HepG2 (cell line): ENCODE measurements around the gene PCDHGA2. TPM values are rescaled to one million over a fixed set of nuclear protein-coding genes. Genes with fewer than 3 reads are reported as not detected.
A peak's percentile ranks its signal among the peaks of the same experiment; 100 is the strongest.

Source experiments
- ATAC-seq: fragments of 200-7000 bp; cut with Tn5 transposase; 3 replicates; pipeline ENCODE4 v1.9.1; 2020; ENCODE audit warnings: mild to moderate bottlenecking, moderate library complexity
- BruUV-seq: library from RNA; stranded (reverse); fragments of 400-500 nt; replicated peaks from 2 replicates; lab custom pipeline; 2021; lab: Mats Ljungman, UMichigan
- CTCF ChIA-PET: fragments of 300-600 bp; formaldehyde crosslinking; extraction: SDS; loops from one replicate; lab custom pipeline; 2021; ENCODE audit warnings: low total read pairs, inconsistent platforms, low intra/inter-chr PET ratio; lab: Yijun Ruan, JAX
- POLR2A ChIA-PET: fragments of 350-600 bp; sonication (Branson Sonifier 250); formaldehyde crosslinking; loops from one replicate; lab custom pipeline; 2020; ENCODE audit warnings: antibody characterized with exemption, inconsistent platforms; lab: Yijun Ruan, JAX
- DNase-seq: peaks from one replicate; pipeline ENCODE4 v3.0.0-alpha.2; 2015; ENCODE audit warnings: low spot score
- FAIRE-seq: peaks from 3 replicates; lab custom pipeline; 2011; peaks lifted over from hg19 to GRCh38; lab: Jason Lieb, UNC
- H2AFZ ChIP-seq: one replicate; pipeline ENCODE4 v1.6.1; 2011; ENCODE audit warnings: low read length, inconsistent platforms
- H3K27ac ChIP-seq: fragments of 300-600 bp; 3 replicates; pipeline ENCODE4 v1.8.0; 2011; ENCODE audit warnings: mixed run types, mild to moderate bottlenecking, mixed read lengths, low read length, inconsistent platforms; ENCODE audit not compliant: insufficient read depth; ENCODE audit errors: extremely low read length
- H3K27me3 ChIP-seq, 2 experiments: fragments of 200-600 bp in 1 of 2; 2 replicates in 1 of 2; 3 replicates in 1 of 2; pipeline versions ENCODE4 v1.6.0 to v1.8.0; 2011; ENCODE audit warnings: low read length in 2 of 2, mild to moderate bottlenecking in 2 of 2, moderate library complexity in 2 of 2, inconsistent platforms in 1 of 2; ENCODE audit not compliant: insufficient read depth in 2 of 2, control insufficient read depth in 1 of 2
- H3K36me3 ChIP-seq, 2 experiments: fragments of 200-600 bp in 1 of 2; replicated peaks in 1 of 2; 2 replicates in 1 of 2; 3 replicates in 1 of 2; pipeline versions ENCODE4 v1.5.1 to v1.8.0; 2011; ENCODE audit warnings: low read length in 2 of 2, inconsistent platforms in 1 of 2; ENCODE audit not compliant: insufficient read depth in 2 of 2, control insufficient read depth in 1 of 2
- H3K4me1 ChIP-seq: 2 replicates; pipeline ENCODE4 v1.5.1; 2012; ENCODE audit warnings: low read length, inconsistent platforms; ENCODE audit not compliant: insufficient read depth
- H3K4me2 ChIP-seq: 2 replicates; pipeline ENCODE4 v1.6.0; 2011; ENCODE audit warnings: low read depth, low read length, inconsistent platforms
- H3K4me3 ChIP-seq, 3 experiments: fragments of 200-600 bp in 1 of 3; sonication (generic), shearing (Covaris generic) in 1 of 3; replicated peaks in 1 of 3; 2 replicates each; pipeline ENCODE4 v1.5.1; 2011 to 2016; ENCODE audit warnings: low read length in 3 of 3, inconsistent platforms in 2 of 3, low read depth in 2 of 3, mild to moderate bottlenecking in 2 of 3, control low read depth in 1 of 3, mixed read lengths in 1 of 3; ENCODE audit not compliant: insufficient read depth in 1 of 3
- H3K79me2 ChIP-seq: one replicate; pipeline ENCODE4 v1.6.1; 2011; ENCODE audit warnings: low read length, inconsistent platforms; ENCODE audit not compliant: insufficient read depth
- H3K9ac ChIP-seq: 2 replicates; pipeline ENCODE4 v1.6.0; 2011; ENCODE audit warnings: mild to moderate bottlenecking, low read depth, low read length, inconsistent platforms; ENCODE audit not compliant: insufficient read depth
- H3K9me3 ChIP-seq: 2 replicates; pipeline ENCODE4 v1.5.1; 2012; ENCODE audit warnings: mild to moderate bottlenecking, low read length
- H4K20me1 ChIP-seq: 2 replicates; pipeline ENCODE4 v1.6.0; 2011; ENCODE audit warnings: inconsistent platforms, mild to moderate bottlenecking, low read length, moderate library complexity; ENCODE audit not compliant: insufficient read depth
- CREM ChIP-seq, 2 experiments: sonication (generic) in 1 of 2; formaldehyde crosslinking in 1 of 2; IDR thresholded peaks; 2 replicates each; pipeline versions ENCODE4 v1.4.0 to v1.6.1; 2016 to 2020; ENCODE audit warnings: antibody characterized with exemption in 1 of 2, mild to moderate bottlenecking in 1 of 2, missing genetic modification reagents in 1 of 2
- FLYWCH1 ChIP-seq: sonication (generic); formaldehyde crosslinking; IDR thresholded peaks from 2 replicates; pipeline ENCODE4 v1.8.1; 2023; ENCODE audit warnings: mild to moderate bottlenecking, missing genetic modification reagents
- FOXC1 ChIP-seq: sonication (generic); formaldehyde crosslinking; IDR thresholded peaks from 2 replicates; pipeline ENCODE4 v1.8.0; 2022; ENCODE audit warnings: mild to moderate bottlenecking, missing genetic modification reagents, borderline replicate concordance
- HNRNPH1 ChIP-seq: fragments of 200-400 bp; formaldehyde crosslinking; optimal IDR thresholded peaks from 2 replicates; pipeline ENCODE3; 2017; ENCODE audit warnings: mild to moderate bottlenecking, low read depth, low read length
- JUND ChIP-seq: sonication (generic); formaldehyde crosslinking; IDR thresholded peaks from 2 replicates; pipeline ENCODE4 v1.8.0; 2022; ENCODE audit warnings: mild to moderate bottlenecking, missing genetic modification reagents
- POLR2AphosphoS5 ChIP-seq: IDR thresholded peaks from 2 replicates; pipeline ENCODE4 v1.6.1; 2012; ENCODE audit warnings: low read depth, low read length
- SP140L ChIP-seq: sonication (generic); formaldehyde crosslinking; IDR thresholded peaks from 2 replicates; pipeline ENCODE4 v1.4.0; 2020; ENCODE audit warnings: missing genetic modification reagents, borderline replicate concordance
- XBP1 ChIP-seq: sonication (generic); formaldehyde crosslinking; IDR thresholded peaks from 2 replicates; pipeline ENCODE4 v1.5.0; 2020; ENCODE audit warnings: missing genetic modification reagents
- ZBTB1 ChIP-seq: sonication (generic); formaldehyde crosslinking; IDR thresholded peaks from 2 replicates; pipeline ENCODE4 v1.4.0; 2020; ENCODE audit warnings: missing genetic modification reagents, borderline replicate concordance
- ZNF142 ChIP-seq: sonication (generic); formaldehyde crosslinking; IDR thresholded peaks from 2 replicates; pipeline ENCODE4 v1.4.0; 2020; ENCODE audit warnings: missing genetic modification reagents
- ZNF235 ChIP-seq: sonication (generic); formaldehyde crosslinking; IDR thresholded peaks from 2 replicates; pipeline ENCODE4 v1.8.1; 2023; ENCODE audit warnings: mild to moderate bottlenecking, missing genetic modification reagents, borderline replicate concordance
- ZNF24 ChIP-seq: fragments of 450-650 bp; IDR thresholded peaks from 2 replicates; pipeline ENCODE4 v1.6.1; 2017; ENCODE audit warnings: antibody characterized with exemption, mild to moderate bottlenecking
- ZNF550 ChIP-seq: sonication (generic); formaldehyde crosslinking; IDR thresholded peaks from 2 replicates; pipeline ENCODE4 v1.4.0; 2020; ENCODE audit warnings: mild to moderate bottlenecking, missing genetic modification reagents, borderline replicate concordance
- ZNF879 ChIP-seq: sonication (generic); formaldehyde crosslinking; IDR thresholded peaks from 2 replicates; pipeline ENCODE4 v1.8.1; 2023; ENCODE audit warnings: missing genetic modification reagents
- WGBS: methylation state at CpG from one replicate; pipeline ENCODE4 v1.1.6; 2017; ENCODE audit warnings: low lambda C conversion rate; 5-methylcytosine and 5-hydroxymethylcytosine counted together
- in situ Hi-C: cut with HindIII; loops from 2 replicates; pipeline ENCODE4 v1.10.0; 2017; ENCODE audit warnings: low pct_unique_long_range_greater_than_20kb; ENCODE audit not compliant: extremely low pct_ligation_motif_present
- intact Hi-C: fragments of 100-400 bp; cut with micrococcal nuclease; formaldehyde crosslinking; loops from one replicate; pipeline ENCODE4 v1.10.0; 2022; ENCODE audit not compliant: unreplicated experiment
- polyA plus RNA-seq, 8 experiments: library from polyadenylated mRNA; depleted of rRNA in 3 of 8; stranded (reverse) in 7 of 8; unstranded in 1 of 8; fragments of >200 nt; fragmentation: Illumina TruSeq in 4 of 8; extraction: Trizol in 4 of 8; gene quantifications; 2 replicates each; pipeline versions ENCODE4 v1.2.1 to v1.2.3, GENCODE V29; 2011 to 2016; ENCODE audit warnings: low read depth in 4 of 8, missing spikeins in 1 of 8, mixed read lengths in 1 of 8; ENCODE audit not compliant: insufficient read depth in 1 of 8
- total RNA-seq, 5 experiments: library from RNA; depleted of rRNA; stranded (reverse); fragments of >200 nt; fragmentation: Illumina TruSeq; extraction: Trizol; gene quantifications; 2 replicates each; pipeline ENCODE4 v1.2.3, GENCODE V29; 2016; ENCODE audit warnings: low read depth in 1 of 5
- TF ChIP-seq, protein P1 (sequence below): sonication (generic); formaldehyde crosslinking; IDR thresholded peaks from 2 replicates; pipeline ENCODE4 v1.5.0; 2020; ENCODE audit warnings: mild to moderate bottlenecking, missing genetic modification reagents
- TF ChIP-seq, protein P2 (sequence below): sonication (generic); formaldehyde crosslinking; IDR thresholded peaks from 2 replicates; pipeline ENCODE4 v1.8.0; 2023; ENCODE audit warnings: mild to moderate bottlenecking, missing genetic modification reagents

PCDHGA2 gene
- total and polyA plus RNA-seq, 2 of the 13 experiments (the other 11 are each of a cell fraction or from before 2014, with no cell fraction given): 0.04 to 0.11 TPM

- ChIA-PET CTCF (no interaction called here), POLR2A (no interaction called here)
- DNase-seq (no peak), FAIRE-seq (no peak), ATAC-seq (no peak)
- Histone ChIP-seq H3K4me3 (no peak overlapping the region; a peak in 1 of 6 replicates), H2AFZ (no peak overlapping the region), H3K27me3 (no peaks in the 10 kb centered on the region; a peak in 1 of 5 replicates), H4K20me1 (no peaks in the 10 kb centered on the region), H3K9ac (no peak overlapping the region), H3K36me3 (peaks cover 4 to 14% of the 10 kb centered on the region in 2 experiments), H3K4me2 (peak overlapping the region; percentile 75), H3K4me1 (peaks cover 26% of the 10 kb centered on the region), H3K79me2 (peaks cover 23% of the 10 kb centered on the region), H3K27ac (no peak overlapping the region), H3K9me3 (peaks cover 48% of the 10 kb centered on the region)
- WGBS: 96% methylated on average over 6 of the region's 6 CpGs
- in situ Hi-C loops (no loop called here), intact Hi-C loops (no loop called here)
- TF ChIP-seq JUND (CRISPR knock-in tag) (no peak), HNRNPH1 (no peak), POLR2AphosphoS5 (no peak), ZNF24 (no peak), CREM (IDR thresholded peaks at IDR 0.05) (no peak), CREM (CRISPR knock-in tag; IDR thresholded peaks at IDR 0.05) (no peak), SP140L (CRISPR knock-in tag) (no peak), ZNF879 (CRISPR knock-in tag) (no peak), ZNF235 (CRISPR knock-in tag) (no peak), ZNF550 (CRISPR knock-in tag) (no peak), XBP1 (CRISPR knock-in tag) (no peak), ZNF142 (no peak), FLYWCH1 (CRISPR knock-in tag) (no peak), ZBTB1 (CRISPR knock-in tag) (no peak), FOXC1 (CRISPR knock-in tag) (no peak)
- TF ChIP-seq, protein P1, sequence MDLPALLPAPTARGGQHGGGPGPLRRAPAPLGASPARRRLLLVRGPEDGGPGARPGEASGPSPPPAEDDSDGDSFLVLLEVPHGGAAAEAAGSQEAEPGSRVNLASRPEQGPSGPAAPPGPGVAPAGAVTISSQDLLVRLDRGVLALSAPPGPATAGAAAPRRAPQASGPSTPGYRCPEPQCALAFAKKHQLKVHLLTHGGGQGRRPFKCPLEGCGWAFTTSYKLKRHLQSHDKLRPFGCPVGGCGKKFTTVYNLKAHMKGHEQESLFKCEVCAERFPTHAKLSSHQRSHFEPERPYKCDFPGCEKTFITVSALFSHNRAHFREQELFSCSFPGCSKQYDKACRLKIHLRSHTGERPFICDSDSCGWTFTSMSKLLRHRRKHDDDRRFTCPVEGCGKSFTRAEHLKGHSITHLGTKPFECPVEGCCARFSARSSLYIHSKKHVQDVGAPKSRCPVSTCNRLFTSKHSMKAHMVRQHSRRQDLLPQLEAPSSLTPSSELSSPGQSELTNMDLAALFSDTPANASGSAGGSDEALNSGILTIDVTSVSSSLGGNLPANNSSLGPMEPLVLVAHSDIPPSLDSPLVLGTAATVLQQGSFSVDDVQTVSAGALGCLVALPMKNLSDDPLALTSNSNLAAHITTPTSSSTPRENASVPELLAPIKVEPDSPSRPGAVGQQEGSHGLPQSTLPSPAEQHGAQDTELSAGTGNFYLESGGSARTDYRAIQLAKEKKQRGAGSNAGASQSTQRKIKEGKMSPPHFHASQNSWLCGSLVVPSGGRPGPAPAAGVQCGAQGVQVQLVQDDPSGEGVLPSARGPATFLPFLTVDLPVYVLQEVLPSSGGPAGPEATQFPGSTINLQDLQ (CRISPR knock-in tag): no peak
- TF ChIP-seq, protein P2, sequence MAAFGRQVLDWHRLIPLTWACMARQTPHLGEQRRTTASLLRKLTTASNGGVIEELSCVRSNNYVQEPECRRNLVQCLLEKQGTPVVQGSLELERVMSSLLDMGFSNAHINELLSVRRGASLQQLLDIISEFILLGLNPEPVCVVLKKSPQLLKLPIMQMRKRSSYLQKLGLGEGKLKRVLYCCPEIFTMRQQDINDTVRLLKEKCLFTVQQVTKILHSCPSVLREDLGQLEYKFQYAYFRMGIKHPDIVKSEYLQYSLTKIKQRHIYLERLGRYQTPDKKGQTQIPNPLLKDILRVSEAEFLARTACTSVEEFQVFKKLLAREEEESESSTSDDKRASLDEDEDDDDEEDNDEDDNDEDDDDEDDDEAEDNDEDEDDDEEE (CRISPR knock-in tag): no peak
- no TSS peak for BruUV-seq
Measured at GRCh38 chr5:141319202-141319601, 19.4 kb upstream of the PCDHGA2 start.
